OCI-LY3 (cell line): ENCODE results near the gene LGALS8.

ENCODE experiments used
- EZH2phosphoT487 ChIP-seq: fragments of 200-600 bp; shearing (Covaris generic); IDR thresholded peaks from 2 replicates; pipeline ENCODE4 v1.6.1; 2018; ENCODE audit warnings: antibody characterized with exemption, mixed run types, low read depth
- TF ChIP-seq, protein P1 (sequence below): fragments of 200-600, 300-600 bp; sonication (generic); IDR thresholded peaks from 2 replicates; pipeline ENCODE4 v1.5.1; 2014; ENCODE audit warnings: antibody characterized with exemption, low read length, low read depth

DNA sequence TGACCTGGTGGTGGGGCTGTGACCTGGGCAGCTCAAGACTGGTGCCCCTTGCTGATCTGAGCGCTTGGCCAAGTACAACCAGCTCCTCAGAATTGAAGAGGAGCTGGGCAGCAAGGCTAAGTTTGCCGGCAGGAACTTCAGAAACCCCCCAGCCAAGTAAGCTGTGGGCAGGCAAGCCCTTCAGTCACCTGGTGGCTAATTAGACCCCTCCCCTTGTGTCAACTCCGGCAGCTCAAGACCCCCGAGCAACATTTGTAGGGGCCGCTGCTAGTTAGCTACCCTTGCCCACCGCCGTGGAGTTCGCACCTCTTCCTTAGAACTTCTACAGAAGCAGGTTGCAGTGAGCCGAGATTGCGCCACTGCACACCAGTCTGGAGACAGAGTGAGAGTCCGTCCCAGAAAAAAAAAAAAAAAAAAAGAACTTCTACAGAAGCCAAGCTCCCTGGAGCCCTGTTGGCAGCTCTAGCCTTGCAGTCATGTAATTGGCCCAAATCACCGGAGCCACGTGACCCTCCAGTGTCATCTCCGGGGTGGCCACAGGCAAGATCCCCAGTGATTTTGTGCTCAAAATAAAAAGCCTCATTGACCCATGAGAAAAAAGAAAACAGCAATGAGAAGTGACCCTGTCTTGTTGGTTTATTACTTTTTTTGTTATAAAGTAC, 39.3 kb upstream of the LGALS8 start:
- TF ChIP-seq, protein P1, sequence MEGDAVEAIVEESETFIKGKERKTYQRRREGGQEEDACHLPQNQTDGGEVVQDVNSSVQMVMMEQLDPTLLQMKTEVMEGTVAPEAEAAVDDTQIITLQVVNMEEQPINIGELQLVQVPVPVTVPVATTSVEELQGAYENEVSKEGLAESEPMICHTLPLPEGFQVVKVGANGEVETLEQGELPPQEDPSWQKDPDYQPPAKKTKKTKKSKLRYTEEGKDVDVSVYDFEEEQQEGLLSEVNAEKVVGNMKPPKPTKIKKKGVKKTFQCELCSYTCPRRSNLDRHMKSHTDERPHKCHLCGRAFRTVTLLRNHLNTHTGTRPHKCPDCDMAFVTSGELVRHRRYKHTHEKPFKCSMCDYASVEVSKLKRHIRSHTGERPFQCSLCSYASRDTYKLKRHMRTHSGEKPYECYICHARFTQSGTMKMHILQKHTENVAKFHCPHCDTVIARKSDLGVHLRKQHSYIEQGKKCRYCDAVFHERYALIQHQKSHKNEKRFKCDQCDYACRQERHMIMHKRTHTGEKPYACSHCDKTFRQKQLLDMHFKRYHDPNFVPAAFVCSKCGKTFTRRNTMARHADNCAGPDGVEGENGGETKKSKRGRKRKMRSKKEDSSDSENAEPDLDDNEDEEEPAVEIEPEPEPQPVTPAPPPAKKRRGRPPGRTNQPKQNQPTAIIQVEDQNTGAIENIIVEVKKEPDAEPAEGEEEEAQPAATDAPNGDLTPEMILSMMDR, result no peak
- no peak for TF ChIP-seq EZH2phosphoT487
